Measurements from ENCODE around the gene ARRB1. TPM values are rescaled to one million over a fixed set of nuclear protein-coding genes. Genes with fewer than 3 reads are reported as not detected.
A peak's percentile ranks its signal among the peaks of the same experiment; 100 is the strongest.

Gene ARRB1
- total RNA-seq, 1 donor, result 14.5 TPM

GRCh38 chr11:75315439-75315805, 36.0 kb downstream of the ARRB1 start:
- TF ChIP-seq CTCF (IDR thresholded peaks at IDR 0.05; ENCODE audit: extremely low read depth, low read depth, low read length), result no peak
- DNase-seq (ENCODE audit: insufficient read length, low spot score, missing footprints), result no peak
- Histone ChIP-seq H3K79me2 (ENCODE audit: insufficient read depth, low read length) (no peaks in the 10 kb centered on the region), H4K20me1 (ENCODE audit: insufficient read depth, low read length) (no peaks in the 10 kb centered on the region), H3K4me1 (ENCODE audit: insufficient read depth, low read length) (peaks cover 23% of the 10 kb centered on the region), H3K36me3 (ENCODE audit: insufficient read depth, low read length) (no peaks in the 10 kb centered on the region), H3K27me3 (ENCODE audit: insufficient read depth, low read length) (no peaks in the 10 kb centered on the region), H3K27ac (ENCODE audit: low read depth, low read length) (no peak overlapping the region), H3K4me3 (ENCODE audit: insufficient read depth, low read length) (no peak overlapping the region), H3K4me2 (ENCODE audit: insufficient read depth, low read length) (no peak overlapping the region), H3K9me3 (ENCODE audit: low read depth, low read length) (no peaks in the 10 kb centered on the region), H2AFZ (ENCODE audit: low read length) (no peak overlapping the region)

GRCh38 chr11:75314771-75315438, 36.6 kb downstream of the ARRB1 start:
- Histone ChIP-seq H3K4me2 (ENCODE audit: insufficient read depth, low read length) (no peak overlapping the region), H3K79me2 (ENCODE audit: insufficient read depth, low read length) (no peaks in the 10 kb centered on the region), H3K27ac (ENCODE audit: low read depth, low read length) (no peak overlapping the region), H3K9me3 (ENCODE audit: low read depth, low read length) (no peaks in the 10 kb centered on the region), H3K36me3 (ENCODE audit: insufficient read depth, low read length) (no peaks in the 10 kb centered on the region), H3K27me3 (ENCODE audit: insufficient read depth, low read length) (no peaks in the 10 kb centered on the region), H3K4me1 (ENCODE audit: insufficient read depth, low read length) (peaks cover 23% of the 10 kb centered on the region), H2AFZ (ENCODE audit: low read length) (no peak overlapping the region), H3K4me3 (ENCODE audit: insufficient read depth, low read length) (no peak overlapping the region), H4K20me1 (ENCODE audit: insufficient read depth, low read length) (no peaks in the 10 kb centered on the region)
- no peak for TF ChIP-seq CTCF (IDR thresholded peaks at IDR 0.05; ENCODE audit: extremely low read depth, low read depth, low read length)
- DNase-seq (ENCODE audit: insufficient read length, low spot score, missing footprints), result peak; percentile 23

GRCh38 chr11:75313513-75314272, 37.8 kb downstream of the ARRB1 start:
- Histone ChIP-seq H3K27me3 (ENCODE audit: insufficient read depth, low read length) (no peaks in the 10 kb centered on the region), H3K36me3 (ENCODE audit: insufficient read depth, low read length) (no peaks in the 10 kb centered on the region), H3K27ac (ENCODE audit: low read depth, low read length) (peak overlapping the region; percentile 79), H3K4me3 (ENCODE audit: insufficient read depth, low read length) (no peak overlapping the region), H3K4me2 (ENCODE audit: insufficient read depth, low read length) (peak overlapping the region; percentile 9), H3K9me3 (ENCODE audit: low read depth, low read length) (no peaks in the 10 kb centered on the region), H4K20me1 (ENCODE audit: insufficient read depth, low read length) (no peaks in the 10 kb centered on the region), H3K4me1 (ENCODE audit: insufficient read depth, low read length) (peaks cover 23% of the 10 kb centered on the region), H2AFZ (ENCODE audit: low read length) (peak overlapping the region; percentile 40), H3K79me2 (ENCODE audit: insufficient read depth, low read length) (no peaks in the 10 kb centered on the region)
- peak; percentile 92 for DNase-seq (ENCODE audit: insufficient read length, low spot score, missing footprints)
- TF ChIP-seq CTCF (IDR thresholded peaks at IDR 0.05; ENCODE audit: extremely low read depth, low read depth, low read length), result no peak

- Histone ChIP-seq H3K4me1 (ENCODE audit: insufficient read depth, low read length) (peaks cover 23% of the 10 kb centered on the region), H4K20me1 (ENCODE audit: insufficient read depth, low read length) (no peaks in the 10 kb centered on the region), H3K9me3 (ENCODE audit: low read depth, low read length) (no peaks in the 10 kb centered on the region), H3K27me3 (ENCODE audit: insufficient read depth, low read length) (no peaks in the 10 kb centered on the region), H3K4me2 (ENCODE audit: insufficient read depth, low read length) (peak overlapping the region; percentile 69), H2AFZ (ENCODE audit: low read length) (peak overlapping the region; percentile 87), H3K36me3 (ENCODE audit: insufficient read depth, low read length) (no peaks in the 10 kb centered on the region), H3K79me2 (ENCODE audit: insufficient read depth, low read length) (no peaks in the 10 kb centered on the region), H3K27ac (ENCODE audit: low read depth, low read length) (peak overlapping the region; percentile 87), H3K4me3 (ENCODE audit: insufficient read depth, low read length) (no peak overlapping the region)
- TF ChIP-seq CTCF (IDR thresholded peaks at IDR 0.05; ENCODE audit: extremely low read depth, low read depth, low read length), result no peak
- DNase-seq (ENCODE audit: insufficient read length, low spot score, missing footprints), result no peak
These were observed 39.1 kb downstream of the ARRB1 start for GRCh38 chr11:75312346-75312745.
